ENCODE data around the gene ERC2.
"Not testable (repeated sequence)": the region's sequence is repeated elsewhere in the genome, so short reads cannot be mapped to it uniquely, and the experiment has no call there.

Gene ERC2

GRCh38 chr3:55860049-55860721, 608.1 kb downstream of the ERC2 start:
- no peak for FAIRE-seq

GRCh38 chr3:55859305-55859704, 609.0 kb downstream of the ERC2 start:
- FAIRE-seq, result no peak

GRCh38 chr3:55858727-55859126, 609.5 kb downstream of the ERC2 start:
- FAIRE-seq, result no peak

- FAIRE-seq, result no peak
These were observed 610.0 kb downstream of the ERC2 start for GRCh38 chr3:55858302-55858701.

- FAIRE-seq, result no peak
These were observed 610.6 kb downstream of the ERC2 start for GRCh38 chr3:55857633-55858032.

- no peak for FAIRE-seq
These were observed 613.0 kb downstream of the ERC2 start for GRCh38 chr3:55855311-55855710.

- no peak for FAIRE-seq
These were observed 613.8 kb downstream of the ERC2 start for GRCh38 chr3:55854494-55854893.

GRCh38 chr3:55852326-55852725, 615.9 kb downstream of the ERC2 start:
- no peak for FAIRE-seq

- no peak for FAIRE-seq
These were observed 626.1 kb downstream of the ERC2 start for GRCh38 chr3:55842204-55842603.

- not testable (repeated sequence) for FAIRE-seq
These were observed 636.4 kb downstream of the ERC2 start for GRCh38 chr3:55831876-55832275.

- FAIRE-seq, result no peak
These were observed 639.6 kb downstream of the ERC2 start for GRCh38 chr3:55828712-55829111.

- no peak for FAIRE-seq
These were observed 640.5 kb downstream of the ERC2 start for GRCh38 chr3:55827786-55828185.

- no peak for FAIRE-seq
These were observed 641.4 kb downstream of the ERC2 start for GRCh38 chr3:55826731-55827496.

- no peak for FAIRE-seq
These were observed 642.2 kb downstream of the ERC2 start for GRCh38 chr3:55826097-55826496.

GRCh38 chr3:55824406-55824805, 643.9 kb downstream of the ERC2 start:
- FAIRE-seq, result no peak

GRCh38 chr3:55823829-55824228, 644.4 kb downstream of the ERC2 start:
- FAIRE-seq, result no peak

GRCh38 chr3:55823001-55823400, 645.3 kb downstream of the ERC2 start:
- FAIRE-seq, result no peak

- no peak for FAIRE-seq
These were observed 649.3 kb downstream of the ERC2 start for GRCh38 chr3:55819005-55819404.

GRCh38 chr3:55818485-55818884, 649.8 kb downstream of the ERC2 start:
- no peak for FAIRE-seq

GRCh38 chr3:55816794-55817576, 651.3 kb downstream of the ERC2 start:
- no peak for FAIRE-seq

GRCh38 chr3:55815262-55815661, 653.0 kb downstream of the ERC2 start:
- no peak for FAIRE-seq

GRCh38 chr3:55813268-55814097, 654.8 kb downstream of the ERC2 start:
- no peak for FAIRE-seq
